A673 (cell line): ENCODE data around the gene EVA1C. TPM values are rescaled to one million over a fixed set of nuclear protein-coding genes. Genes with fewer than 3 reads are reported as not detected.
A peak's percentile ranks its signal among the peaks of the same experiment; 100 is the strongest.

Experiments
- BruUV-seq: library from RNA; stranded (reverse); fragments of 400-500 nt; replicated peaks from 2 replicates; lab custom pipeline; 2021; lab: Mats Ljungman, UMichigan
- CTCF ChIA-PET: fragments of 300-600 bp; sonication (Branson Sonifier 250); formaldehyde crosslinking; loops from one replicate; lab custom pipeline; 2022; ENCODE audit warnings: antibody characterized with exemption; lab: Charles Lee
- POLR2A ChIA-PET: fragments of 300-600 bp; sonication (Branson Sonifier 250); formaldehyde crosslinking; loops from one replicate; lab custom pipeline; 2022; ENCODE audit warnings: antibody characterized with exemption; ENCODE audit not compliant: low non-redundant PET; lab: Charles Lee
- DNase-seq: peaks from one replicate; pipeline ENCODE4 v3.0.0-alpha.2; 2015; ENCODE audit warnings: low spot score
- H3K27ac ChIP-seq: fragments of 200-600 bp; sonication (generic); 2 replicates; pipeline ENCODE4 v1.5.1; 2016; ENCODE audit warnings: mixed run types, low read depth, mild to moderate bottlenecking, mixed read lengths, antibody characterized with exemption, low read length; ENCODE audit not compliant: poor library complexity, severe bottlenecking
- H3K27me3 ChIP-seq: fragments of 200-600 bp; sonication (generic); replicated peaks from 2 replicates; pipeline ENCODE4 v1.6.1; 2017; ENCODE audit warnings: mixed run types, low read depth, mild to moderate bottlenecking, mixed read lengths, antibody characterized with exemption, low read length; ENCODE audit not compliant: insufficient read depth, poor library complexity
- H3K36me3 ChIP-seq: fragments of 200-600 bp; sonication (generic); 2 replicates; pipeline ENCODE4 v1.6.1; 2016; ENCODE audit warnings: mixed run types, mild to moderate bottlenecking, mixed read lengths, antibody characterized with exemption, low read length; ENCODE audit not compliant: insufficient read depth, poor library complexity, severe bottlenecking
- H3K4me1 ChIP-seq: fragments of 200-600 bp; sonication (generic); 2 replicates; pipeline ENCODE4 v1.6.1; 2017; ENCODE audit warnings: mixed run types, mild to moderate bottlenecking, mixed read lengths, antibody characterized with exemption, low read length; ENCODE audit not compliant: insufficient read depth, poor library complexity, severe bottlenecking
- H3K4me3 ChIP-seq: fragments of 200-600 bp; sonication (generic); 2 replicates; pipeline ENCODE4 v1.5.1; 2016; ENCODE audit warnings: low read depth, mixed run types, mild to moderate bottlenecking, mixed read lengths, low read length; ENCODE audit not compliant: poor library complexity, severe bottlenecking
- H3K9me3 ChIP-seq: fragments of 200-600 bp; sonication (generic); 2 replicates; pipeline ENCODE4 v1.6.1; 2016; ENCODE audit warnings: mixed run types, low read depth, mild to moderate bottlenecking, mixed read lengths, antibody characterized with exemption, low read length; ENCODE audit not compliant: poor library complexity, severe bottlenecking
- EZH2 ChIP-seq: fragments of 200-600 bp; sonication (generic); IDR thresholded peaks from 2 replicates; pipeline ENCODE4 v1.6.1; 2017; ENCODE audit warnings: borderline replicate concordance, low read depth, mild to moderate bottlenecking, mixed read lengths, antibody characterized with exemption, low read length; ENCODE audit not compliant: poor library complexity, severe bottlenecking
- intact Hi-C: fragments of 100-400 bp; cut with micrococcal nuclease; formaldehyde crosslinking; loops from one replicate; pipeline ENCODE4 v1.10.0; 2022; ENCODE audit not compliant: unreplicated experiment
- total RNA-seq: library from RNA; stranded (reverse); gene quantifications from 2 replicates; pipeline ENCODE4 v1.2.3, GENCODE V29; 2021
- TF ChIP-seq, protein P1 (sequence below): fragments of 300-800, 200-600 bp; sonication (generic); conservative IDR thresholded peaks from 2 replicates; pipeline ENCODE4 v1.5.1; 2017; ENCODE audit warnings: low read depth, mild to moderate bottlenecking, antibody characterized with exemption, low read length, moderate library complexity, mixed read lengths

EVA1C gene
- total RNA-seq, 1 experiment from 2014 or later, result 7.2 TPM

DNA sequence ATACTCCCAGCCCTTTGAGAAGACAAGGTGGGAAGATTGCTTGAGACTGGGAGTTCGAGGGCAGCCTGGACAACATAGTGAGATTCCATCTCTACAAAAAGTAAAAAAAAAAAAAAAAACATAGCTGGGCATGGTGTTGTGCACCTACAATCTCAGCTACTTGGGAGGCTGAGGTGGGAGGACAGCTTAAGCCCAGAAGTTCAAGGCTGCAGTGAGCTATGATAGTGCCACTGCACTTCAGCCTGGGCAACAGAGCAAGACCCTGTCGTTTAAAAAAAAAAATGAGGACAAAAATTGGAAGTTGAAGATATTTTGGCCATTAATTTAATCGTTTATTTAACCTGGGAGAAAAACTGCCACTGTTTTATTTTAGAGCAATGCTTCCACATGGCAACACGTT lies 20.8 kb upstream of the EVA1C start:
- intact Hi-C loops, result no loop called here
- Histone ChIP-seq H3K4me3 (peak overlapping the region; percentile 98), H3K27ac (no peak overlapping the region), H3K9me3 (no peaks in the 10 kb centered on the region), H3K27me3 (no peaks in the 10 kb centered on the region), H3K4me1 (peaks cover 3% of the 10 kb centered on the region), H3K36me3 (no peaks in the 10 kb centered on the region)
- BruUV-seq, result TSS peak; percentile 41
- ChIA-PET POLR2A (interaction anchor here (0.6 kb wide), 1 partner anchor 41 kb away, joined by 3 read pairs; no protein-coding TSS in a partner anchor), CTCF (interaction anchor here (1.0 to 1.4 kb wide), 2 partner anchors 11 to 209 kb away, joined by 3 read pairs; no protein-coding TSS in a partner anchor)
- no peak for DNase-seq
- TF ChIP-seq, protein P1, sequence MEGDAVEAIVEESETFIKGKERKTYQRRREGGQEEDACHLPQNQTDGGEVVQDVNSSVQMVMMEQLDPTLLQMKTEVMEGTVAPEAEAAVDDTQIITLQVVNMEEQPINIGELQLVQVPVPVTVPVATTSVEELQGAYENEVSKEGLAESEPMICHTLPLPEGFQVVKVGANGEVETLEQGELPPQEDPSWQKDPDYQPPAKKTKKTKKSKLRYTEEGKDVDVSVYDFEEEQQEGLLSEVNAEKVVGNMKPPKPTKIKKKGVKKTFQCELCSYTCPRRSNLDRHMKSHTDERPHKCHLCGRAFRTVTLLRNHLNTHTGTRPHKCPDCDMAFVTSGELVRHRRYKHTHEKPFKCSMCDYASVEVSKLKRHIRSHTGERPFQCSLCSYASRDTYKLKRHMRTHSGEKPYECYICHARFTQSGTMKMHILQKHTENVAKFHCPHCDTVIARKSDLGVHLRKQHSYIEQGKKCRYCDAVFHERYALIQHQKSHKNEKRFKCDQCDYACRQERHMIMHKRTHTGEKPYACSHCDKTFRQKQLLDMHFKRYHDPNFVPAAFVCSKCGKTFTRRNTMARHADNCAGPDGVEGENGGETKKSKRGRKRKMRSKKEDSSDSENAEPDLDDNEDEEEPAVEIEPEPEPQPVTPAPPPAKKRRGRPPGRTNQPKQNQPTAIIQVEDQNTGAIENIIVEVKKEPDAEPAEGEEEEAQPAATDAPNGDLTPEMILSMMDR, result no peak
- TF ChIP-seq EZH2, result no peak

DNA sequence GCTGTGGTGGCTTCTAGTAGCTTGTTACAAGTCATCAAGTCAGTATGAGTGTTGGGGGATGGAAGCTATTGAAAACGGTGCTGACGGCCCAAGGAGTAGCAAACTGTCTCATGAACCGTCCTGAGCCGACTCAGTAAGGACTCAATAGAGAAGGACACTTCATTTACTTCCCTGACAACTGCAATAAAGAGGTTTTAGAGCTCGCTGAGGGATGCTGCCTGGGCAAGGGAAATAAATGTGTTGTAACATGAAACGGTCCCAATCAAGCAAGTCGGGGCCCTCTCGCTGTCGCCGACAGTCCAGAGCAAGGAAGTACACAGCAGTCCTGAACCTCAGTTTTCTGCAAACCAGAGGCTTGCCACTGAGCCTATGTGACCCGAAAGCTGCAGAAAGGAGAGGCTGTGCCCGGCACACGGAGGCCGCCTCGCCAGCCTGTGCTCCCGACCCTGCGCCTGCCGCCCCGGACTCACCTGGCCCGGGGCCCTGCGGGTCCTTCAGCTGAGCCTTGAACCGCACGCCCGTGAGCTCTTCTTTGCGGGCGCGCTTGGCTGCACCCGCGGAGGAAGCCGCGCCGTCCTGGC lies 20.1 kb upstream of the EVA1C start:
- no peaks in the 10 kb centered on the region for H3K36me3 ChIP-seq
- peak overlapping the region; percentile 66 for H3K27ac ChIP-seq
- intact Hi-C loops, result no loop called here
- ChIA-PET CTCF (interaction anchor here (0.6 to 1.4 kb wide), 3 partner anchors 9 to 208 kb away, joined by 3 to 5 read pairs (median 3); no protein-coding TSS in a partner anchor), POLR2A (interaction anchor here (0.6 kb wide), 1 partner anchor 41 kb away, joined by 3 read pairs; no protein-coding TSS in a partner anchor)
- BruUV-seq, result no TSS peak
- H3K4me1 ChIP-seq, result peaks cover 3% of the 10 kb centered on the region
- H3K4me3 ChIP-seq, result peak overlapping the region; percentile 98
- peak; percentile 26 for DNase-seq
- no peak for TF ChIP-seq EZH2
- TF ChIP-seq, protein P1, result no peak
- no peaks in the 10 kb centered on the region for H3K9me3 ChIP-seq
- H3K27me3 ChIP-seq, result no peaks in the 10 kb centered on the region

DNA sequence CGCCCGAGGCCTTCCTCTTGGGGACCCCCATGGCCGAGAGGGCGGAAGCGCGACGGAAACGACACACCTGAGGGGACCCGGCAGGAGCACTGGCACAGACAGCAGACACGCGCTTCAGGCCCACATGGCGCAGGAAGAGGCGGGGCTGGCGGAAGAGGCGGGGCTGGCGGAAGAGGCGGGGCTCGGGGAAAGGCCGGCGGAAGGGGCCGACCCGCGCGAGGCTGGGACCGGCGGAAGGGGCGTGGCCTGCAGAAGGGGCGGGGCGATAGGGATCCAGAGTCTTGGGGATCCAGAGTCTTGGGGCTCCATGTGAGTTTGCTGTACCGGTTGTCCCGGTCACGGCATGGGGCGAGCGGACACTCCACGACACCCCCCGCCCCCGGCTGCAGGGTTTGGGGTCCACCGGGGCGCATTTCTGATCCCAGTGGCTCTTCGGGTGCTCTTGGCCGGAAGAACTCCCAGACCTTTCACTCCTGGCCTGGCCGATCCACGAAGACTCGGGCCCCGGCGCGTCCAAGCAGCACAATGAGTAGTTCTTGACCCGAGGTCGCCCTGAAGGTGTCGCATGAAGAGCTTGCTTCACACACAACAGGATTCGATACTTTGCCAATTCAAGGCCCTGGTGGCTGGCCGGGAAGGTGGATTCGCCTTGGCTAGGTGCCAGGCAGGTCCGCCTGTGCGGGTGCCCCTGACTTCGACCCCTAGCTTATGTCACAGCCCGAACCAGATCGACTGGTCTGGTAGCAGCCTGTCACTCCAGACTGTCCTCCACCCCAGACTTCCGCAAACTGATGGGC lies 19.4 kb upstream of the EVA1C start, which contains the start of gene URB1:
Gene URB1, minus strand, starts transcription at position 133 of the 797 bp plus-strand sequence. Its CDS starts 102 bp downstream, at position 31.
- Histone ChIP-seq H3K36me3 (no peaks in the 10 kb centered on the region), H3K4me1 (peaks cover 3% of the 10 kb centered on the region), H3K9me3 (no peaks in the 10 kb centered on the region), H3K27ac (peak within 1 kb of the TSS; percentile 66), H3K4me3 (peak within 1 kb of the TSS; percentile 98), H3K27me3 (no peaks in the 10 kb centered on the region)
- DNase-seq, result peak; percentile 88
- TSS peak; percentile 97 for BruUV-seq
- intact Hi-C loops, result no loop called here
- CTCF ChIA-PET, result interaction anchor here (0.5 to 0.6 kb wide), 2 partner anchors 8 to 378 kb away, joined by 4 to 5 read pairs; partner anchors contain the start of gene PAXBP1
- no peak for TF ChIP-seq EZH2
- POLR2A ChIA-PET, result no interaction called here
